Iris pigment epithelial cell (primary cell): ENCODE measurements around the gene CPEB3.
"Not testable (repeated sequence)": the region's sequence is repeated elsewhere in the genome, so short reads cannot be mapped to it uniquely, and the experiment has no call there.

Experiments
- DNase-seq: peaks from one replicate; pipeline ENCODE4 v3.0.0-alpha.2; 2011; ENCODE audit warnings: low read depth

CPEB3 gene

DNA sequence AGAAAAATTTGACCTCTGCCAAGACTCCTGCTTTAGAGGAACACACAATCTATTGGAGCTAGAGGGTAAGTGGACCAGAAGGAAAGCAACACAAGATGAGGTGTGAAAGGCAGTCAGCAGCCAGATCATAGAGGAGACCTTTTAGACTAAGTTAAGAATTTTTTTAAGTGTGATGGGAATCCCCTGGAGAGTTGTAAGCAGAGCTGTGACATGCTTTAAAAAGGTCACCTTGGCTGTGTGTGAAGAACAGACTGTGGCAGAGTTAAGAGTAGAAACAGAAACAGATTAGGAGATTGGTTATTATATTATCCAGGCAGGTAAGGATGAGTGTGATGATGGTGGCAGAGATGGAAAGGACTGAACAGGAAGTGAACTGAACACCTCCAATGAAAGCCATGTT lies 23.5 kb downstream of the CPEB3 start:
- DNase-seq, result peak; percentile 5

- no peak for DNase-seq
Measured at GRCh38 chr10:92265687-92266258, 25.1 kb downstream of the CPEB3 start.

GRCh38 chr10:92264249-92264648 lies 26.6 kb downstream of the CPEB3 start:
- DNase-seq, result no peak

DNA sequence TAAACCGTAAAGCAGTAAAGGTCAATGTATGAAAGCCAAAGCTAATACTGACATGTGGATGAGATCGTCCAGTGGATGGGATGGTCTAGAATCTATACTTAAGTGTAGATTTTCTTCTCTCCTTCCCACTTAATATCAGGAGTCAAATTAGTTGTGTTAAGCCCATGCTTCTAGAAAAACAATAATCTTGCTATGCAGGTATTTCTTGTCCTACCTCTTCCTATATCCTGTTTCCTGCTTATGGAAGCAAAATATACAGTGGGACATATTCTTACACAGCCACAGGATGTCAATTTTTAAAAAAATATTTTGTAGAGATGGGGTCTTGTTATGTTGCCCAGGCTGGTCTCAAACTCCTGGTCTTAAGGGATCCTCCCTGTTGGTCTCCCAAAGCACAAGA lies 27.5 kb downstream of the CPEB3 start:
- DNase-seq, result no peak

GRCh38 chr10:92248566-92248965 lies 42.3 kb downstream of the CPEB3 start:
- DNase-seq, result no peak

DNA sequence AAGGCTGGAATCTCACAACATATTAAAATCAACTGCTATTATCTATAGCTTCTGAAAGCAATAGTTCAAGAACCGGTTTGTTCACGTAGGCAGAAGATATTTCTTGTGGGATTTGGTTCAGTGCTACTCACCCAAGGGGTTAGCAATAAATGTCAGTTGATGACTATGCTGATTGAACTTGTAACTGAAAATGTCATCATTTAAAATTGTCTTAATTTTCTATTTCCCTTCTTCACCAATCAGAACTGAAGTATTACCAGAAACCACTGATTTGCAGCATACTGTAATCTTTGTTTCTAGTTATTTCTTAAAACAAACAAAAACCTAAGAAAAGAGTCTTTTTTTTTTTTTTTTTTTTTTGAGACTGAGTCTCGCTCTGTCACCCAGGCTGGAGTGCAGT lies 46.1 kb downstream of the CPEB3 start:
- DNase-seq, result no peak

DNA sequence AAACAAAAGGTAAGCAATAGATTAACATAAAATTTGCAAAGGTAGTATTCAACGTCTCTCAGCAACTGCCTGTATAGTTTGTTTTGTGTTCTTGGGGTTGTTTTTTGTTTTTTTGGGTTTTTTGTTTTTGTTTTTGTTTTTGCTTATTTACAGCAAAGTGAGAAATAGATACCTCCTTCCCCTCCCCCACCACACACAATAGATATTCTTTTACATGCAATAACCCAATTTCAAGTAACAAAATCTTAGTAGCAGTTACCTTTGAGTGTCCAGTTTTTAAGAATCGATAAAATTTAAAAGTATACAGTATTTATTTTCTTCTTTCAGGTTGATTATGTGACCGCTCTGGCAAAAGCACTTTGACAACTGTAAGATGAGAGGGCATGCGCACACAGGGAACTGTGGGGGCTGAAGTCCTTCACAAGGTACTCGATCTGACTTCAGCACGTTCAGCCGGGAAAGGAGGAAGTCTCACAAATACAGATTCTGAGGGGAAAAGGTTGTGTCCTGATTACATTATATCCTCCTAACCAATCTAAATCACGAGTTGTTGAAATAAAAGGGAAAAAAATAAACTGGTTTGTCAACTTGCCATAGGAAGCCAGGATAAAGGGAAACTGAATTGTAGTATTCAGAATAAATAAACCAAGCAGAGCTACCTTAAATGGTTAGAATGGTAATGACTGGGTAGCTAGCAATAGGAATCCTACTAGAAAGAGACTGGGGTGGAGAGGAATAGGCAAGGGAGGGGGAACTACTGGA lies 47.8 kb downstream of the CPEB3 start:
- peak; percentile 81 for DNase-seq

DNA sequence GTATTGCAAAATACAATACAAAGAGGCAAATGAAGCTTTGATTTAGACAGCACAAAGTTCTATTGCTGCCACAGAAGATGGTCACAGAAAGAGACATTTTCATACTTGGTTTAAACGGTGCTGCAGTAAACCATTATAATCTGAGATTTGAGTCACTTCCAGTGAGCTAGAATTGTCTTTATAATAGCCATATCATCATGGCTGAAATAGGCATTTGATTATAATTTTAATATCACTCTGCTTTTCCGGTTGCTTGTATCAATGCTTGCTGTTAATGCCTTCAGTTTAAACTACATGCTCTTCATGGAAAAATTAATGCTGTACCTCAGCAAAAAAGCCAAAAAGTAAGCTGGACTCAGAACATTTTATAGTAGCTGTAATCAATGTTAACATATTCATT lies 48.5 kb downstream of the CPEB3 start:
- DNase-seq, result no peak

DNA sequence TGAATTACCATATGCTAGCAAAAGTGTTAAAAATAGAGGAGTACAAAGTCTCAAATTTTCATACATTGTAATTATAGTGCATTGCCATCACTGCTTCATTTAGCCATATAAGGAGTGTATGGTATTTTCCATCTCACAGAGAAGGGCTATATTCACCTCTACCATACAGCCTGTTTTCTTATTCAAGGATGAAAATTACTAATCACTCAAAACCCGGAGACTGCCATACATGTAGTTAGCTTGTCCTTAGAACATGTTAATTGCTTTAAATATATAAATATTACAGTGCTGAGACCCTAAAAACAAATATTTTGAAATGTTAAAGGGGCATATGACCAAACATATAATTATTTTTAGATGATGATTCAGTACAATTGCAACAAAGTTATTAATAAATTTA lies 49.4 kb downstream of the CPEB3 start:
- no peak for DNase-seq

GRCh38 chr10:92241158-92241500 lies 49.7 kb downstream of the CPEB3 start:
- DNase-seq, result peak; percentile 41

- DNase-seq, result peak; percentile 84
Measured at GRCh38 chr10:92240289-92241157, 50.4 kb downstream of the CPEB3 start.

- DNase-seq, result peak; percentile 38
Measured at GRCh38 chr10:92239600-92240288, 51.1 kb downstream of the CPEB3 start.

DNA sequence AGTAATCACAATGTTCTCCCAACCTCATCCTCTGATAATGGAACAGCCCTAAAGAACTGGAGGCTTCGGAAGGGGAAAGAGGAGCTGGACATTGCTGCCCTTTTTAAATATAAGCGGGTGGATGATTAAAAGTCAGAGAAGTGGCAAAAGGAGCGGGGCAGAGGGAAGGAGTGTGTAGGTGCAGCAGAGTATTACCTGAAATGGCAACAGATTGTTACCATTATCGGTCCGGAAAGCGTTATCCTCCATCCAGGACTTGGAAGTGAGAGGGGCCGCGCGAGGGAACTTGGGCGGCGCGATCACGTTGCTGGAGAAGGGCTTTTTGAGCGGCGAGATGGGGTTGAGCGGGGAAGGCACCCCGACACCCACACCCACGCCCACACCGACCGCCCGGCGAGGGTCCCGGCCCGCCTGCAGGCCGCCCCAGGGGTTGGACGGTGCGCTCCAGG lies 51.7 kb downstream of the CPEB3 start:
- no peak for DNase-seq

DNA sequence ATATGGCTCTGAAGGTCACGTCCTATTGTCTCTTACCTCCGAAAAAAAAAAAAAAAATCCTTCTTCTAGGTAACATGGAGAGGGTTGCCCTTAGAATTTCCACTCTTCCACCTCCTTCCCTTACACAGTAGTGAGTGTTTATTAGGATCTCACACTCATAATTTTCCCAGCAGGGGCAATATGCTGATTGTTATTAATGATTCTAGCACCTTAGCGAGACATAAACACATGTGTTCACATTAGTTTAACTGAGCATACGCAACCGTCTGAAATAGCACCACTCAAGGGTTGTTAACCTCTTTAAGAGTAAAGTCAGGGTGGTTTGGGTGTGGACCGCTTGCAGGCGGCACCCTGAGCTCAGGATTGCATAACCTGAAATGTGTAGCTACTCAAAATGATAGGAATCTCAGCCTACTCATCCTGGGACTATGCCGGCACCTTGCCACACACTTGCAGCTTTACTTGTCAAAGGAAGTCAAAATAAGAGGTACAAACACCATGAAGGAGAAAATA lies 52.2 kb downstream of the CPEB3 start:
- peak; percentile 92 for DNase-seq

- peak; percentile 22 for DNase-seq
Measured at GRCh38 chr10:92238054-92238585, 52.8 kb downstream of the CPEB3 start.

GRCh38 chr10:92231196-92231595 lies 59.7 kb downstream of the CPEB3 start:
- no peak for DNase-seq

GRCh38 chr10:92222603-92223262 lies 68.1 kb downstream of the CPEB3 start:
- DNase-seq, result peak; percentile 86

GRCh38 chr10:92219559-92219958 lies 71.3 kb downstream of the CPEB3 start:
- DNase-seq, result no peak

GRCh38 chr10:92218569-92218968 lies 72.3 kb downstream of the CPEB3 start:
- DNase-seq, result no peak

DNA sequence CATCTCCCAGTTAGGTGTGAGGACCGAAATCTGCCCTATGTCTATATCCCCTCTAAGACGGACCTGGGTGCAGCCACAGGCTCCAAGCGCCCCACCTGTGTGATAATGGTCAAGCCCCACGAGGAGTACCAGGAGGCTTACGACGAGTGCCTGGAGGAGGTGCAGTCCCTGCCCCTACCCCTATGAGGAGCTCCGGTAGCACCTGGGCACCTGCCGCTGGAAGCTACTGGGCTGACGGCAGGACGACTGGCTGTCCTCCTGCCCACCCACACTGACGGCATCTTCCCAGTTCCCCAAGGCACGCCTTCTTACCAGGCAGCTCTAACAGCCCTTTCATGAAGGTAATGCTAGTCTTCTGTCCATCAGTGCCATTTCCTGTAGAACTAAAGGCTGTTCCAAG lies 74.3 kb downstream of the CPEB3 start:
- not testable (repeated sequence) for DNase-seq

DNA sequence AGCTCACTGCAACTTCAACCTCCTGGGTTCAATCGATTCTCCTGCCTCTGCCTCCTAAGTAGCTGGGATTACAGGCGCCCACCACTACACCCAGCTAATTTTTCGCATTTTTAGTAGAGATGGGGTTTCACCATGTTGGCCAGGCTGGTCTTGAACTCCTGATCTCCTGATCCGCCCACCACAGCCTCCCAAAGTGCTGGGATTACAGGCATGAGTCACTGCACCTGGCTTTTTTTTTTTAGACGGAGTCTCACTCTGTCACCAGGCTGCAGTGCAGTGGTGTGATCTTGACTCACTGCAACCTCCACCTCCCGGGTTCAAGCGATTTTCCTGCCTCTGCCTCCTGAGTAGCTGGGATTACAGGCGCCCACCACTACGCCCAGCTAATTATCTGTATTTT lies 75.7 kb downstream of the CPEB3 start:
- not testable (repeated sequence) for DNase-seq
